ENCODE data around the gene ISLR. TPM values are rescaled to one million over a fixed set of nuclear protein-coding genes. Genes with fewer than 3 reads are reported as not detected.

ISLR gene
- polyA plus RNA-seq, 1 donor (not counting 4 experiments of a cell fraction or from before 2014, with no cell fraction given), result not detected

GRCh38 chr15:74179101-74179841 lies 5.8 kb downstream of the ISLR start:
- no peaks in the 10 kb centered on the region for H4K20me1 ChIP-seq (ENCODE audit: control insufficient read depth, extremely low read depth, insufficient read depth, low read length)
- no peak overlapping the region for H3K27ac ChIP-seq (ENCODE audit: control insufficient read depth, insufficient read depth, low read length)
- H3K4me3 ChIP-seq (ENCODE audit: control insufficient read depth in 2 of 3, extremely low read depth in 1 of 3, insufficient read depth in 2 of 3, low read depth in 1 of 3, low read length in 3 of 3), result no peak overlapping the region
- no peak overlapping the region for H2AFZ ChIP-seq (ENCODE audit: control insufficient read depth, low read length)
- H3K9me3 ChIP-seq (ENCODE audit: control insufficient read depth, low read depth, low read length), result no peaks in the 10 kb centered on the region
- FAIRE-seq (no peak), DNase-seq (ENCODE audit: low read depth, low spot score) (no peak)
- peaks cover 10% of the 10 kb centered on the region for H3K27me3 ChIP-seq (ENCODE audit: control insufficient read depth, extremely low read depth, insufficient read depth, low read length)
- no peaks in the 10 kb centered on the region for H3K79me2 ChIP-seq (ENCODE audit: control insufficient read depth, insufficient read depth, low read length)
- no peaks in the 10 kb centered on the region for H3K9me1 ChIP-seq (ENCODE audit: control insufficient read depth, extremely low read depth, insufficient read depth, low read length)
- dilution Hi-C loops (cut with MboI; ENCODE audit: extremely low pct_ligation_motif_present, low sequenced_read_pairs), result no loop called here
- no peak overlapping the region for H3K4me2 ChIP-seq (ENCODE audit: control insufficient read depth, extremely low read depth, insufficient read depth, low read depth, low read length)
- TF ChIP-seq, protein P1, sequence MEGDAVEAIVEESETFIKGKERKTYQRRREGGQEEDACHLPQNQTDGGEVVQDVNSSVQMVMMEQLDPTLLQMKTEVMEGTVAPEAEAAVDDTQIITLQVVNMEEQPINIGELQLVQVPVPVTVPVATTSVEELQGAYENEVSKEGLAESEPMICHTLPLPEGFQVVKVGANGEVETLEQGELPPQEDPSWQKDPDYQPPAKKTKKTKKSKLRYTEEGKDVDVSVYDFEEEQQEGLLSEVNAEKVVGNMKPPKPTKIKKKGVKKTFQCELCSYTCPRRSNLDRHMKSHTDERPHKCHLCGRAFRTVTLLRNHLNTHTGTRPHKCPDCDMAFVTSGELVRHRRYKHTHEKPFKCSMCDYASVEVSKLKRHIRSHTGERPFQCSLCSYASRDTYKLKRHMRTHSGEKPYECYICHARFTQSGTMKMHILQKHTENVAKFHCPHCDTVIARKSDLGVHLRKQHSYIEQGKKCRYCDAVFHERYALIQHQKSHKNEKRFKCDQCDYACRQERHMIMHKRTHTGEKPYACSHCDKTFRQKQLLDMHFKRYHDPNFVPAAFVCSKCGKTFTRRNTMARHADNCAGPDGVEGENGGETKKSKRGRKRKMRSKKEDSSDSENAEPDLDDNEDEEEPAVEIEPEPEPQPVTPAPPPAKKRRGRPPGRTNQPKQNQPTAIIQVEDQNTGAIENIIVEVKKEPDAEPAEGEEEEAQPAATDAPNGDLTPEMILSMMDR (optimal IDR thresholded peaks at IDR 0.05 in 1 of 3, IDR thresholded peaks at IDR 0.05 in 1 of 3, conservative IDR thresholded peaks at IDR 0.05 in 1 of 3; ENCODE audit: extremely low read depth in 1 of 3, insufficient read depth in 2 of 3, low read length in 3 of 3), result no peak
- TF ChIP-seq EZH2 (IDR thresholded peaks at IDR 0.05; ENCODE audit: low read length), result no peak
- no peak overlapping the region for H3K9ac ChIP-seq (ENCODE audit: control insufficient read depth, extremely low read depth, insufficient read depth, low read length)
- no peaks in the 10 kb centered on the region for H3K36me3 ChIP-seq (ENCODE audit: control insufficient read depth in 2 of 2, extremely low read depth in 1 of 2, insufficient read depth in 2 of 2, low read length in 2 of 2)
- no peaks in the 10 kb centered on the region for H3K4me1 ChIP-seq (ENCODE audit: control insufficient read depth, extremely low read depth, insufficient read depth, low read length)

- no peaks in the 10 kb centered on the region for H3K4me1 ChIP-seq (ENCODE audit: control insufficient read depth, extremely low read depth, insufficient read depth, low read length)
- no peaks in the 10 kb centered on the region for H3K36me3 ChIP-seq (ENCODE audit: control insufficient read depth in 2 of 2, extremely low read depth in 1 of 2, insufficient read depth in 2 of 2, low read length in 2 of 2)
- TF ChIP-seq EZH2 (IDR thresholded peaks at IDR 0.05; ENCODE audit: low read length), result no peak
- TF ChIP-seq, protein P1 (optimal IDR thresholded peaks at IDR 0.05 in 1 of 3, IDR thresholded peaks at IDR 0.05 in 1 of 3, conservative IDR thresholded peaks at IDR 0.05 in 1 of 3; ENCODE audit: extremely low read depth in 1 of 3, insufficient read depth in 2 of 3, low read length in 3 of 3), result no peak
- H3K4me3 ChIP-seq (ENCODE audit: control insufficient read depth in 2 of 3, extremely low read depth in 1 of 3, insufficient read depth in 2 of 3, low read depth in 1 of 3, low read length in 3 of 3), result no peak overlapping the region
- H3K4me2 ChIP-seq (ENCODE audit: control insufficient read depth, extremely low read depth, insufficient read depth, low read depth, low read length), result no peak overlapping the region
- H3K79me2 ChIP-seq (ENCODE audit: control insufficient read depth, insufficient read depth, low read length), result no peaks in the 10 kb centered on the region
- H3K27me3 ChIP-seq (ENCODE audit: control insufficient read depth, extremely low read depth, insufficient read depth, low read length), result peaks cover 10% of the 10 kb centered on the region
- H3K9me3 ChIP-seq (ENCODE audit: control insufficient read depth, low read depth, low read length), result no peaks in the 10 kb centered on the region
- no peaks in the 10 kb centered on the region for H3K9me1 ChIP-seq (ENCODE audit: control insufficient read depth, extremely low read depth, insufficient read depth, low read length)
- no peak overlapping the region for H3K9ac ChIP-seq (ENCODE audit: control insufficient read depth, extremely low read depth, insufficient read depth, low read length)
- H4K20me1 ChIP-seq (ENCODE audit: control insufficient read depth, extremely low read depth, insufficient read depth, low read length), result no peaks in the 10 kb centered on the region
- dilution Hi-C loops (cut with MboI; ENCODE audit: extremely low pct_ligation_motif_present, low sequenced_read_pairs), result no loop called here
- H3K27ac ChIP-seq (ENCODE audit: control insufficient read depth, insufficient read depth, low read length), result no peak overlapping the region
- DNase-seq (ENCODE audit: low read depth, low spot score), result no peak
- FAIRE-seq, result no peak
- no peak overlapping the region for H2AFZ ChIP-seq (ENCODE audit: control insufficient read depth, low read length)
Observed at GRCh38 chr15:74179983-74180880, 6.7 kb downstream of the ISLR start.

Data from keratinocyte (primary cell).